Endothelial cell of umbilical vein (primary cell): ENCODE results near the gene ABCC11. TPM values are rescaled to one million over a fixed set of nuclear protein-coding genes. Genes with fewer than 3 reads are reported as not detected.

Experiments used
- BruUV-seq: library from RNA; stranded (reverse); fragments of 400-500 nt; replicated peaks from 2 replicates; lab custom pipeline; 2021; lab: Mats Ljungman, UMichigan
- CTCF ChIA-PET: fragments of 300-600, 350-600 bp; sonication (Branson Sonifier 250); formaldehyde crosslinking; loops from one replicate; lab custom pipeline; 2021; ENCODE audit warnings: antibody characterized with exemption, inconsistent platforms; lab: Charles Lee
- POLR2A ChIA-PET: fragments of 300-600, 350-600 bp; sonication (Branson Sonifier 250); formaldehyde crosslinking; loops from one replicate; lab custom pipeline; 2021; ENCODE audit warnings: antibody characterized with exemption, inconsistent platforms; lab: Charles Lee
- DNase-seq: peaks from one replicate; pipeline ENCODE4 v3.0.0-alpha.2; 2011; ENCODE audit warnings: low read depth, low spot score
- FAIRE-seq: peaks from 2 replicates; lab custom pipeline; 2011; peaks lifted over from hg19 to GRCh38; lab: Jason Lieb, UNC
- H2AFZ ChIP-seq: 2 replicates; pipeline ENCODE4 v1.6.0; 2012; ENCODE audit warnings: low read depth, low read length, control low read depth, inconsistent platforms
- H3K27ac ChIP-seq: 2 replicates; pipeline ENCODE4 v1.5.1; 2011; ENCODE audit warnings: low read depth, mild to moderate bottlenecking, control low read depth, low read length, moderate library complexity; ENCODE audit not compliant: insufficient read depth
- H3K27me3 ChIP-seq, 2 experiments: 2 replicates each; pipeline versions ENCODE4 v1.6.0 to v1.6.1; 2011; ENCODE audit warnings: low read length in 2 of 2, mixed read lengths in 1 of 2; ENCODE audit not compliant: control insufficient read depth in 2 of 2, insufficient read depth in 2 of 2
- H3K36me3 ChIP-seq, 2 experiments: 2 replicates in 1 of 2; 3 replicates in 1 of 2; pipeline ENCODE4 v1.5.1; 2011; ENCODE audit warnings: low read length in 2 of 2, mild to moderate bottlenecking in 1 of 2, moderate library complexity in 1 of 2; ENCODE audit not compliant: control insufficient read depth in 2 of 2, insufficient read depth in 2 of 2; ENCODE audit errors: extremely low read depth in 1 of 2
- H3K4me1 ChIP-seq: 3 replicates; pipeline ENCODE4 v1.5.1; 2011; ENCODE audit warnings: mild to moderate bottlenecking, low read length; ENCODE audit not compliant: control insufficient read depth, insufficient read depth; ENCODE audit errors: extremely low read depth
- H3K4me2 ChIP-seq: 2 replicates; pipeline ENCODE4 v1.6.1; 2011; ENCODE audit warnings: low read length, control low read depth, mixed read lengths; ENCODE audit not compliant: insufficient read depth
- H3K4me3 ChIP-seq, 3 experiments: fragments of 200-600 bp in 1 of 3; sonication (generic), shearing (Covaris generic) in 1 of 3; replicated peaks in 1 of 3; 2 replicates each; pipeline ENCODE4 v1.5.1; 2011 to 2016; ENCODE audit warnings: control low read depth in 3 of 3, low read length in 3 of 3, mild to moderate bottlenecking in 2 of 3, inconsistent platforms in 1 of 3, low read depth in 1 of 3, moderate library complexity in 1 of 3; ENCODE audit not compliant: insufficient read depth in 1 of 3
- H3K79me2 ChIP-seq: 2 replicates; pipeline ENCODE4 v1.6.0; 2012; ENCODE audit warnings: low read length, inconsistent platforms; ENCODE audit not compliant: control insufficient read depth, insufficient read depth
- H3K9ac ChIP-seq: replicated peaks from 2 replicates; pipeline ENCODE3; 2011; ENCODE audit warnings: low read length, control low read depth; ENCODE audit not compliant: insufficient read depth; ENCODE audit errors: extremely low read depth
- H3K9me1 ChIP-seq: replicated peaks from 3 replicates; pipeline ENCODE4 v1.6.0; 2011; ENCODE audit warnings: mild to moderate bottlenecking, low read length; ENCODE audit not compliant: control insufficient read depth, insufficient read depth; ENCODE audit errors: extremely low read depth
- H3K9me3 ChIP-seq: replicated peaks from 2 replicates; pipeline ENCODE4 v1.5.1; 2012; ENCODE audit warnings: low read length, inconsistent platforms; ENCODE audit not compliant: control insufficient read depth, insufficient read depth
- H4K20me1 ChIP-seq: replicated peaks from 2 replicates; pipeline ENCODE3; 2011; ENCODE audit warnings: mild to moderate bottlenecking, low read length; ENCODE audit not compliant: control insufficient read depth, insufficient read depth; ENCODE audit errors: extremely low read depth
- CTCF ChIP-seq, 2 donors: IDR thresholded peaks; 1 replicate in 1 of 2; 2 replicates in 1 of 2; pipeline ENCODE4 v1.5.1; 2011; ENCODE audit warnings: low read length in 2 of 2, mild to moderate bottlenecking in 2 of 2, moderate library complexity in 2 of 2, control low read depth in 1 of 2, inconsistent platforms in 1 of 2, low read depth in 1 of 2; ENCODE audit not compliant: insufficient read depth in 1 of 2; ENCODE audit errors: extremely low read depth in 1 of 2
- EZH2 ChIP-seq: IDR thresholded peaks from 2 replicates; pipeline ENCODE4 v1.6.1; 2012; ENCODE audit warnings: borderline replicate concordance, low read depth, mild to moderate bottlenecking, moderate library complexity, low read length, inconsistent platforms; ENCODE audit not compliant: severe bottlenecking
- FOS ChIP-seq: IDR thresholded peaks from 2 replicates; pipeline ENCODE4 v1.6.1; 2011; ENCODE audit warnings: mild to moderate bottlenecking, low read length, moderate library complexity, borderline replicate concordance; ENCODE audit not compliant: insufficient read depth
- GATA2 ChIP-seq: IDR thresholded peaks from 2 replicates; pipeline ENCODE4 v1.7.0; 2011; ENCODE audit warnings: low read depth, mild to moderate bottlenecking, moderate library complexity, mixed read lengths, low read length; ENCODE audit not compliant: insufficient read length, insufficient read depth
- JUN ChIP-seq: IDR thresholded peaks from 2 replicates; pipeline ENCODE4 v1.6.1; 2011; ENCODE audit warnings: borderline replicate concordance, low read depth; ENCODE audit not compliant: insufficient read length, insufficient read depth
- MAX ChIP-seq: IDR thresholded peaks from 2 replicates; pipeline ENCODE4 v1.6.1; 2011; ENCODE audit not compliant: insufficient read depth, insufficient read length
- MYC ChIP-seq: IDR thresholded peaks from one replicate; pipeline ENCODE4 v1.6.1; 2011; ENCODE audit warnings: mild to moderate bottlenecking, low read depth, low read length
- POLR2A ChIP-seq: IDR thresholded peaks from 2 replicates; pipeline ENCODE4 v1.6.1; 2012; ENCODE audit warnings: low read depth, mild to moderate bottlenecking, control low read depth, low read length
- POLR2AphosphoS5 ChIP-seq: IDR thresholded peaks from 2 replicates; pipeline ENCODE4 v1.6.1; 2012; ENCODE audit warnings: low read depth, mild to moderate bottlenecking, control low read depth, low read length, moderate library complexity; ENCODE audit not compliant: insufficient read depth
- dilution Hi-C: fragments of 300-500 bp; cut with MboI; formaldehyde crosslinking; loops from one replicate; pipeline ENCODE4 v1.15.0; 2019; ENCODE audit warnings: low sequenced_read_pairs; ENCODE audit not compliant: extremely low pct_ligation_motif_present
- intact Hi-C: fragments of 100-400 bp; cut with micrococcal nuclease; formaldehyde crosslinking; loops from one replicate; pipeline ENCODE4 v1.10.0; 2022
- polyA plus RNA-seq, 4 experiments: library from polyadenylated mRNA; depleted of rRNA in 3 of 4; stranded (reverse) in 3 of 4; unstranded in 1 of 4; fragments of >200 nt; gene quantifications; 2 replicates each; pipeline versions ENCODE4 v1.2.1 to v1.2.3, GENCODE V29; 2011 to 2012; ENCODE audit warnings: missing spikeins in 1 of 4
- total RNA-seq: library from RNA; stranded (reverse); gene quantifications from 2 replicates; pipeline ENCODE4 v1.2.3, GENCODE V29; 2021

The ABCC11 gene
- total and polyA plus RNA-seq, 2 donors (not counting 3 experiments of a cell fraction or from before 2014, with no cell fraction given) = 0.08 TPM; not detected in 1

- no peaks in the 10 kb centered on the region for H3K4me1 ChIP-seq
- DNase-seq = no peak
- ChIA-PET CTCF (interaction anchor here (1.2 to 1.7 kb wide), 2 partner anchors 10 to 331 kb away, joined by 4 to 5 read pairs; no protein-coding TSS in a partner anchor), POLR2A (no interaction called here)
- H3K79me2 ChIP-seq = no peaks in the 10 kb centered on the region
- H3K4me2 ChIP-seq = no peak overlapping the region
- no peaks in the 10 kb centered on the region for H4K20me1 ChIP-seq
- no peak overlapping the region for H3K27ac ChIP-seq
- H3K9ac ChIP-seq = no peak overlapping the region
- H2AFZ ChIP-seq = no peak overlapping the region
- no peak for TF ChIP-seq JUN
- no peak for TF ChIP-seq GATA2
- no peak for TF ChIP-seq CTCF (IDR thresholded peaks at IDR 0.05; ENCODE audit: extremely low read depth in 1 of 2, insufficient read depth in 1 of 2, low read depth in 1 of 2, low read length in 2 of 2)
- no peak for TF ChIP-seq MYC
- no peak for TF ChIP-seq FOS
- no peak for TF ChIP-seq POLR2AphosphoS5
- TF ChIP-seq POLR2A = no peak
- TF ChIP-seq MAX = no peak
- TF ChIP-seq EZH2 = no peak
- BruUV-seq = no TSS peak
- H3K9me1 ChIP-seq = peaks cover 2% of the 10 kb centered on the region
- intact Hi-C loops = no loop called here
- FAIRE-seq = no peak
- peaks cover 0 to 5% of the 10 kb centered on the region in 2 experiments for H3K36me3 ChIP-seq
- dilution Hi-C loops = no loop called here
- no peaks in the 10 kb centered on the region for H3K9me3 ChIP-seq
- H3K27me3 ChIP-seq = no peaks in the 10 kb centered on the region
- no peak overlapping the region for H3K4me3 ChIP-seq
Measured at GRCh38 chr16:48291754-48292153, 44.4 kb upstream of the ABCC11 start.
